Inferior parietal cortex (tissue), 1 donor: ENCODE results near the gene DCDC1.
"Not testable (repeated sequence)": the region's sequence is repeated elsewhere in the genome, so short reads cannot be mapped to it uniquely, and the experiment has no call there.

Source experiments
- DNase-seq: peaks from one replicate; pipeline ENCODE4 v3.0.0-alpha.2; 2016; ENCODE audit errors: extremely low spot score

DCDC1 gene

GRCh38 chr11:30990625-30991296 is 378.8 kb downstream of the DCDC1 start:
- no peak for DNase-seq

- DNase-seq = no peak
These were observed 381.7 kb downstream of the DCDC1 start for GRCh38 chr11:30987819-30988218.

- no peak for DNase-seq
These were observed 384.0 kb downstream of the DCDC1 start for GRCh38 chr11:30985536-30985935.

- DNase-seq = no peak
These were observed 384.7 kb downstream of the DCDC1 start for GRCh38 chr11:30984827-30985226.

GRCh38 chr11:30984442-30984816 is 385.1 kb downstream of the DCDC1 start:
- no peak for DNase-seq

- no peak for DNase-seq
These were observed 385.6 kb downstream of the DCDC1 start for GRCh38 chr11:30983776-30984441.

GRCh38 chr11:30983143-30983542 is 386.4 kb downstream of the DCDC1 start:
- no peak for DNase-seq

GRCh38 chr11:30967579-30967978 is 402.0 kb downstream of the DCDC1 start:
- no peak for DNase-seq

- peak; percentile 43 for DNase-seq
These were observed 409.0 kb downstream of the DCDC1 start for GRCh38 chr11:30960387-30960992.

GRCh38 chr11:30956751-30957150 is 412.8 kb downstream of the DCDC1 start:
- no peak for DNase-seq

GRCh38 chr11:30949838-30950237 is 419.7 kb downstream of the DCDC1 start:
- no peak for DNase-seq

- not testable (repeated sequence) for DNase-seq
These were observed 421.8 kb downstream of the DCDC1 start for GRCh38 chr11:30947715-30948114.

GRCh38 chr11:30938810-30939209 is 430.7 kb downstream of the DCDC1 start:
- no peak for DNase-seq

- DNase-seq = no peak
These were observed 431.4 kb downstream of the DCDC1 start for GRCh38 chr11:30938171-30938570.

- DNase-seq = no peak
These were observed 433.0 kb downstream of the DCDC1 start for GRCh38 chr11:30936491-30936890.

- no peak for DNase-seq
These were observed 433.7 kb downstream of the DCDC1 start for GRCh38 chr11:30935861-30936260.

GRCh38 chr11:30926130-30926529 is 443.4 kb downstream of the DCDC1 start:
- DNase-seq = no peak

- no peak for DNase-seq
These were observed 447.7 kb downstream of the DCDC1 start for GRCh38 chr11:30921811-30922210.

GRCh38 chr11:30919389-30920152 is 450.0 kb downstream of the DCDC1 start:
- DNase-seq = no peak

GRCh38 chr11:30917859-30918478 is 451.6 kb downstream of the DCDC1 start:
- peak; percentile 90 for DNase-seq

- DNase-seq = no peak
These were observed 452.3 kb downstream of the DCDC1 start for GRCh38 chr11:30917266-30917665.

- DNase-seq = no peak
These were observed 452.8 kb downstream of the DCDC1 start for GRCh38 chr11:30916764-30917163.
